Endothelial cell of umbilical vein (primary cell): ENCODE data around the gene UQCC2. TPM values are rescaled to one million over a fixed set of nuclear protein-coding genes. Genes with fewer than 3 reads are reported as not detected.
A peak's percentile ranks its signal among the peaks of the same experiment; 100 is the strongest.

Source experiments
- BruUV-seq: library from RNA; stranded (reverse); fragments of 400-500 nt; replicated peaks from 2 replicates; lab custom pipeline; 2021; lab: Mats Ljungman, UMichigan
- CTCF ChIA-PET: fragments of 300-600, 350-600 bp; sonication (Branson Sonifier 250); formaldehyde crosslinking; loops from one replicate; lab custom pipeline; 2021; ENCODE audit warnings: antibody characterized with exemption, inconsistent platforms; lab: Charles Lee
- POLR2A ChIA-PET: fragments of 300-600, 350-600 bp; sonication (Branson Sonifier 250); formaldehyde crosslinking; loops from one replicate; lab custom pipeline; 2021; ENCODE audit warnings: antibody characterized with exemption, inconsistent platforms; lab: Charles Lee
- DNase-seq: peaks from one replicate; pipeline ENCODE4 v3.0.0-alpha.2; 2011; ENCODE audit warnings: low read depth, low spot score
- FAIRE-seq: peaks from 2 replicates; lab custom pipeline; 2011; peaks lifted over from hg19 to GRCh38; lab: Jason Lieb, UNC
- H2AFZ ChIP-seq: 2 replicates; pipeline ENCODE4 v1.6.0; 2012; ENCODE audit warnings: low read depth, low read length, control low read depth, inconsistent platforms
- H3K27ac ChIP-seq: 2 replicates; pipeline ENCODE4 v1.5.1; 2011; ENCODE audit warnings: low read depth, mild to moderate bottlenecking, control low read depth, low read length, moderate library complexity; ENCODE audit not compliant: insufficient read depth
- H3K27me3 ChIP-seq, 2 experiments: 2 replicates each; pipeline versions ENCODE4 v1.6.0 to v1.6.1; 2011; ENCODE audit warnings: low read length in 2 of 2, mixed read lengths in 1 of 2; ENCODE audit not compliant: control insufficient read depth in 2 of 2, insufficient read depth in 2 of 2
- H3K36me3 ChIP-seq, 2 experiments: 2 replicates in 1 of 2; 3 replicates in 1 of 2; pipeline ENCODE4 v1.5.1; 2011; ENCODE audit warnings: low read length in 2 of 2, mild to moderate bottlenecking in 1 of 2, moderate library complexity in 1 of 2; ENCODE audit not compliant: control insufficient read depth in 2 of 2, insufficient read depth in 2 of 2; ENCODE audit errors: extremely low read depth in 1 of 2
- H3K4me1 ChIP-seq: 3 replicates; pipeline ENCODE4 v1.5.1; 2011; ENCODE audit warnings: mild to moderate bottlenecking, low read length; ENCODE audit not compliant: control insufficient read depth, insufficient read depth; ENCODE audit errors: extremely low read depth
- H3K4me2 ChIP-seq: 2 replicates; pipeline ENCODE4 v1.6.1; 2011; ENCODE audit warnings: low read length, control low read depth, mixed read lengths; ENCODE audit not compliant: insufficient read depth
- H3K4me3 ChIP-seq, 3 experiments: fragments of 200-600 bp in 1 of 3; sonication (generic), shearing (Covaris generic) in 1 of 3; replicated peaks in 1 of 3; 2 replicates each; pipeline ENCODE4 v1.5.1; 2011 to 2016; ENCODE audit warnings: control low read depth in 3 of 3, low read length in 3 of 3, mild to moderate bottlenecking in 2 of 3, inconsistent platforms in 1 of 3, low read depth in 1 of 3, moderate library complexity in 1 of 3; ENCODE audit not compliant: insufficient read depth in 1 of 3
- H3K79me2 ChIP-seq: 2 replicates; pipeline ENCODE4 v1.6.0; 2012; ENCODE audit warnings: low read length, inconsistent platforms; ENCODE audit not compliant: control insufficient read depth, insufficient read depth
- H3K9ac ChIP-seq: replicated peaks from 2 replicates; pipeline ENCODE3; 2011; ENCODE audit warnings: low read length, control low read depth; ENCODE audit not compliant: insufficient read depth; ENCODE audit errors: extremely low read depth
- H3K9me1 ChIP-seq: replicated peaks from 3 replicates; pipeline ENCODE4 v1.6.0; 2011; ENCODE audit warnings: mild to moderate bottlenecking, low read length; ENCODE audit not compliant: control insufficient read depth, insufficient read depth; ENCODE audit errors: extremely low read depth
- H3K9me3 ChIP-seq: replicated peaks from 2 replicates; pipeline ENCODE4 v1.5.1; 2012; ENCODE audit warnings: low read length, inconsistent platforms; ENCODE audit not compliant: control insufficient read depth, insufficient read depth
- H4K20me1 ChIP-seq: replicated peaks from 2 replicates; pipeline ENCODE3; 2011; ENCODE audit warnings: mild to moderate bottlenecking, low read length; ENCODE audit not compliant: control insufficient read depth, insufficient read depth; ENCODE audit errors: extremely low read depth
- CTCF ChIP-seq, 2 donors: IDR thresholded peaks; 1 replicate in 1 of 2; 2 replicates in 1 of 2; pipeline ENCODE4 v1.5.1; 2011; ENCODE audit warnings: low read length in 2 of 2, mild to moderate bottlenecking in 2 of 2, moderate library complexity in 2 of 2, control low read depth in 1 of 2, inconsistent platforms in 1 of 2, low read depth in 1 of 2; ENCODE audit not compliant: insufficient read depth in 1 of 2; ENCODE audit errors: extremely low read depth in 1 of 2
- EZH2 ChIP-seq: IDR thresholded peaks from 2 replicates; pipeline ENCODE4 v1.6.1; 2012; ENCODE audit warnings: borderline replicate concordance, low read depth, mild to moderate bottlenecking, moderate library complexity, low read length, inconsistent platforms; ENCODE audit not compliant: severe bottlenecking
- FOS ChIP-seq: IDR thresholded peaks from 2 replicates; pipeline ENCODE4 v1.6.1; 2011; ENCODE audit warnings: mild to moderate bottlenecking, low read length, moderate library complexity, borderline replicate concordance; ENCODE audit not compliant: insufficient read depth
- GATA2 ChIP-seq: IDR thresholded peaks from 2 replicates; pipeline ENCODE4 v1.7.0; 2011; ENCODE audit warnings: low read depth, mild to moderate bottlenecking, moderate library complexity, mixed read lengths, low read length; ENCODE audit not compliant: insufficient read length, insufficient read depth
- JUN ChIP-seq: IDR thresholded peaks from 2 replicates; pipeline ENCODE4 v1.6.1; 2011; ENCODE audit warnings: borderline replicate concordance, low read depth; ENCODE audit not compliant: insufficient read length, insufficient read depth
- MAX ChIP-seq: IDR thresholded peaks from 2 replicates; pipeline ENCODE4 v1.6.1; 2011; ENCODE audit not compliant: insufficient read depth, insufficient read length
- MYC ChIP-seq: IDR thresholded peaks from one replicate; pipeline ENCODE4 v1.6.1; 2011; ENCODE audit warnings: mild to moderate bottlenecking, low read depth, low read length
- POLR2A ChIP-seq: IDR thresholded peaks from 2 replicates; pipeline ENCODE4 v1.6.1; 2012; ENCODE audit warnings: low read depth, mild to moderate bottlenecking, control low read depth, low read length
- POLR2AphosphoS5 ChIP-seq: IDR thresholded peaks from 2 replicates; pipeline ENCODE4 v1.6.1; 2012; ENCODE audit warnings: low read depth, mild to moderate bottlenecking, control low read depth, low read length, moderate library complexity; ENCODE audit not compliant: insufficient read depth
- dilution Hi-C: fragments of 300-500 bp; cut with MboI; formaldehyde crosslinking; loops from one replicate; pipeline ENCODE4 v1.15.0; 2019; ENCODE audit warnings: low sequenced_read_pairs; ENCODE audit not compliant: extremely low pct_ligation_motif_present
- intact Hi-C: fragments of 100-400 bp; cut with micrococcal nuclease; formaldehyde crosslinking; loops from one replicate; pipeline ENCODE4 v1.10.0; 2022
- polyA plus RNA-seq, 4 experiments: library from polyadenylated mRNA; depleted of rRNA in 3 of 4; stranded (reverse) in 3 of 4; unstranded in 1 of 4; fragments of >200 nt; gene quantifications; 2 replicates each; pipeline versions ENCODE4 v1.2.1 to v1.2.3, GENCODE V29; 2011 to 2012; ENCODE audit warnings: missing spikeins in 1 of 4
- total RNA-seq: library from RNA; stranded (reverse); gene quantifications from 2 replicates; pipeline ENCODE4 v1.2.3, GENCODE V29; 2021

The UQCC2 gene
- total and polyA plus RNA-seq, 2 donors (not counting 3 experiments of a cell fraction or from before 2014, with no cell fraction given) = 46.3 to 95.3 TPM

GRCh38 chr6:33698494-33698893, 13.0 kb downstream of the UQCC2 start:
- dilution Hi-C loops = no loop called here
- TF ChIP-seq POLR2A = no peak
- TF ChIP-seq MYC = no peak
- TF ChIP-seq EZH2 = no peak
- intact Hi-C loops = no loop called here
- peaks cover 65% of the 10 kb centered on the region for H3K4me1 ChIP-seq
- FAIRE-seq (no peak), DNase-seq (no peak)
- no peak overlapping the region for H3K27ac ChIP-seq
- H3K9me3 ChIP-seq = no peaks in the 10 kb centered on the region
- H3K4me3 ChIP-seq = no peak overlapping the region
- no peak overlapping the region for H3K9ac ChIP-seq
- ChIA-PET POLR2A (no interaction called here), CTCF (no interaction called here)
- peaks cover 3% of the 10 kb centered on the region for H3K79me2 ChIP-seq
- H3K27me3 ChIP-seq = no peaks in the 10 kb centered on the region
- BruUV-seq = no TSS peak
- no peak overlapping the region for H3K4me2 ChIP-seq
- H4K20me1 ChIP-seq = no peaks in the 10 kb centered on the region
- H2AFZ ChIP-seq = no peak overlapping the region
- no peaks in the 10 kb centered on the region for H3K9me1 ChIP-seq
- peaks cover 0 to 3% of the 10 kb centered on the region in 2 experiments for H3K36me3 ChIP-seq

GRCh38 chr6:33697845-33698244, 13.7 kb downstream of the UQCC2 start:
- no peak overlapping the region for H3K9ac ChIP-seq
- H4K20me1 ChIP-seq = no peaks in the 10 kb centered on the region
- no TSS peak for BruUV-seq
- H2AFZ ChIP-seq = no peak overlapping the region
- H3K9me3 ChIP-seq = no peaks in the 10 kb centered on the region
- ChIA-PET POLR2A (interaction anchor here (1.1 to 1.2 kb wide), 2 partner anchors 14 to 76 kb away, joined by 3 to 4 read pairs; partner anchors contain the start of gene UQCC2), CTCF (interaction anchor here (0.7 to 5.9 kb wide), 17 partner anchors 8 to 280 kb away, joined by 3 to 47 read pairs (median 5); partner anchors contain the start of genes CUTA and UQCC2)
- intact Hi-C loops = loop anchor here (2.0 kb wide), 1 partner anchor 25 kb away; no protein-coding TSS in a partner anchor
- H3K36me3 ChIP-seq = peaks cover 0 to 5% of the 10 kb centered on the region in 2 experiments
- dilution Hi-C loops = no loop called here
- TF ChIP-seq POLR2AphosphoS5 (no peak), JUN (no peak), GATA2 (no peak), MAX (no peak), EZH2 (no peak), FOS (no peak), CTCF (IDR thresholded peaks at IDR 0.05; ENCODE audit: extremely low read depth in 1 of 2, insufficient read depth in 1 of 2, low read depth in 1 of 2, low read length in 2 of 2) (no peak), POLR2A (no peak)
- H3K27me3 ChIP-seq = no peaks in the 10 kb centered on the region
- peaks cover 71% of the 10 kb centered on the region for H3K4me1 ChIP-seq
- no peaks in the 10 kb centered on the region for H3K9me1 ChIP-seq
- peaks cover 3% of the 10 kb centered on the region for H3K79me2 ChIP-seq
- H3K4me3 ChIP-seq = no peak overlapping the region
- H3K4me2 ChIP-seq = no peak overlapping the region
- FAIRE-seq = no peak
- peak overlapping the region; percentile 70 for H3K27ac ChIP-seq
- DNase-seq = no peak
